GM12878 (cell line): ENCODE measurements around the gene ZNF227. TPM values are rescaled to one million over a fixed set of nuclear protein-coding genes. Genes with fewer than 3 reads are reported as not detected.

Source experiments
- ATAC-seq: fragments of 200-7000 bp; cut with Tn5 transposase; 3 replicates; pipeline ENCODE4 v1.9.1; 2020; ENCODE audit warnings: mild to moderate bottlenecking, moderate library complexity
- BruUV-seq: library from RNA; stranded (reverse); fragments of 400-500 nt; replicated peaks from 2 replicates; lab custom pipeline; 2021; lab: Mats Ljungman, UMichigan
- CTCF ChIA-PET: fragments of 300-600 bp; sonication (Branson Sonifier 250); formaldehyde crosslinking; extraction: SDS; loops from one replicate; lab custom pipeline; 2021; ENCODE audit warnings: inconsistent platforms; lab: Yijun Ruan, JAX
- POLR2A ChIA-PET: fragments of 350-600 bp; formaldehyde crosslinking; extraction: SDS; loops from one replicate; lab custom pipeline; 2021; ENCODE audit warnings: inconsistent platforms; lab: Charles Lee
- RAD21 ChIA-PET: fragments of 300-600 bp; sonication (Branson Sonifier 250); formaldehyde crosslinking; loops from one replicate; lab custom pipeline; 2023; ENCODE audit warnings: antibody characterized with exemption; ENCODE audit not compliant: unreplicated experiment; lab: Charles Lee
- SMC1A ChIA-PET: fragments of 300-600 bp; sonication (Branson Sonifier 250); formaldehyde crosslinking; loops from one replicate; lab custom pipeline; 2023; ENCODE audit not compliant: unreplicated experiment, uncharacterized antibody; lab: Charles Lee
- DNase-seq: peaks from one replicate; pipeline ENCODE4 v3.0.0-alpha.2; 2011; ENCODE audit warnings: low read depth, low spot score
- FAIRE-seq: peaks from 3 replicates; lab custom pipeline; 2011; peaks lifted over from hg19 to GRCh38; lab: Jason Lieb, UNC
- H2AFZ ChIP-seq: 2 replicates; pipeline ENCODE4 v1.6.0; 2011; ENCODE audit warnings: low read depth, low read length, control low read depth; ENCODE audit not compliant: control insufficient read depth
- H3K27ac ChIP-seq: 2 replicates; pipeline ENCODE4 v1.5.1; 2011; ENCODE audit warnings: control low read depth; ENCODE audit not compliant: control insufficient read depth, insufficient read depth
- H3K27me3 ChIP-seq, 2 experiments: replicated peaks in 1 of 2; 2 replicates each; pipeline versions ENCODE4 v1.6.0 to v1.6.1; 2011; ENCODE audit warnings: low read length in 1 of 2; ENCODE audit not compliant: control insufficient read depth in 2 of 2, insufficient read depth in 2 of 2
- H3K36me3 ChIP-seq, 2 experiments: 2 replicates each; pipeline ENCODE4 v1.5.1; 2011; ENCODE audit warnings: low read length in 1 of 2; ENCODE audit not compliant: control insufficient read depth in 2 of 2, insufficient read depth in 2 of 2
- H3K4me1 ChIP-seq: 2 replicates; pipeline ENCODE4 v1.6.1; 2011; ENCODE audit warnings: mild to moderate bottlenecking, low read length, moderate library complexity, mixed read lengths; ENCODE audit not compliant: control insufficient read depth, insufficient read depth
- H3K4me2 ChIP-seq: 2 replicates; pipeline ENCODE4 v1.6.0; 2011; ENCODE audit warnings: control low read depth; ENCODE audit not compliant: control insufficient read depth, insufficient read depth
- H3K4me3 ChIP-seq: fragments of 200-600 bp; sonication (generic); 2 replicates; pipeline ENCODE4 v1.5.1; 2016
- H3K79me2 ChIP-seq: 2 replicates; pipeline ENCODE4 v1.6.0; 2011; ENCODE audit warnings: low read length; ENCODE audit not compliant: control insufficient read depth, insufficient read depth
- H3K9ac ChIP-seq: 2 replicates; pipeline ENCODE4 v1.8.0; 2011; ENCODE audit warnings: low read length, control low read depth, mixed read lengths; ENCODE audit not compliant: control insufficient read depth, insufficient read depth
- H3K9me3 ChIP-seq: replicated peaks from 3 replicates; pipeline ENCODE4 v1.5.1; 2011; ENCODE audit warnings: mild to moderate bottlenecking, low read length; ENCODE audit not compliant: control insufficient read depth, insufficient read depth
- H4K20me1 ChIP-seq: 2 replicates; pipeline ENCODE4 v1.6.0; 2011; ENCODE audit not compliant: control insufficient read depth, insufficient read depth
- ASH2L ChIP-seq: fragments of 300-600, 200-600 bp; sonication (generic); IDR thresholded peaks from 2 replicates; pipeline ENCODE4 v1.6.1; 2017; ENCODE audit warnings: low read depth, mild to moderate bottlenecking, borderline replicate concordance
- ATF3 ChIP-seq: IDR thresholded peaks from 2 replicates; pipeline ENCODE4 v1.6.1; 2011; ENCODE audit warnings: low read depth, mild to moderate bottlenecking, low read length, moderate library complexity, borderline replicate concordance; ENCODE audit errors: extremely low read depth
- BACH1 ChIP-seq: fragments of 450-650 bp; IDR thresholded peaks from 2 replicates; pipeline ENCODE4 v1.6.1; 2017; ENCODE audit warnings: mild to moderate bottlenecking, borderline replicate concordance
- ESRRA ChIP-seq: IDR thresholded peaks from 2 replicates; pipeline ENCODE4 v1.6.1; 2012; ENCODE audit warnings: mild to moderate bottlenecking, low read length, improper control_type of control experiment
- FOS ChIP-seq: IDR thresholded peaks from 3 replicates; pipeline ENCODE4 v1.6.1; 2011; ENCODE audit warnings: borderline replicate concordance; ENCODE audit not compliant: insufficient read length; ENCODE audit errors: extremely low read depth
- FOXM1 ChIP-seq: IDR thresholded peaks from 2 replicates; pipeline ENCODE4 v1.6.1; 2012; ENCODE audit warnings: low read depth, mild to moderate bottlenecking, inconsistent platforms, low read length, moderate library complexity
- MEF2A ChIP-seq: IDR thresholded peaks from 2 replicates; pipeline ENCODE4 v1.6.1; 2011; ENCODE audit warnings: low read depth, mild to moderate bottlenecking, low read length, moderate library complexity; ENCODE audit not compliant: insufficient read depth
- NFYB ChIP-seq: IDR thresholded peaks from 2 replicates; pipeline ENCODE4 v1.6.1; 2011; ENCODE audit warnings: low read depth, mild to moderate bottlenecking, low read length, improper control_type of control experiment, moderate library complexity; ENCODE audit not compliant: insufficient read depth
- POU2F2 ChIP-seq: IDR thresholded peaks from 3 replicates; pipeline ENCODE4 v1.6.1; 2011; ENCODE audit warnings: low read depth, mild to moderate bottlenecking, low read length, borderline replicate concordance
- RAD21 ChIP-seq: IDR thresholded peaks from 2 replicates; pipeline ENCODE4 v1.6.1; 2011; ENCODE audit warnings: mild to moderate bottlenecking, low read depth, low read length, moderate library complexity; ENCODE audit not compliant: insufficient read depth
- RB1 ChIP-seq: fragments of 450-650 bp; formaldehyde crosslinking; IDR thresholded peaks from 2 replicates; pipeline ENCODE4 v1.6.1; 2017; ENCODE audit warnings: mild to moderate bottlenecking, borderline replicate concordance
- SP1 ChIP-seq: IDR thresholded peaks from one replicate; pipeline ENCODE4 v1.6.1; 2011; ENCODE audit warnings: low read depth, low read length
- SREBF1 ChIP-seq: IDR thresholded peaks from 2 replicates; pipeline ENCODE4 v1.6.1; 2012; ENCODE audit warnings: mild to moderate bottlenecking, low read length
- TCF3 ChIP-seq: IDR thresholded peaks from 2 replicates; pipeline ENCODE4 v1.6.1; 2012; ENCODE audit warnings: low read depth, mild to moderate bottlenecking, low read length, borderline replicate concordance; ENCODE audit not compliant: insufficient read depth
- YBX1 ChIP-seq: fragments of 450-650 bp; IDR thresholded peaks from 2 replicates; pipeline ENCODE4 v1.6.1; 2016; ENCODE audit warnings: antibody characterized with exemption
- ZZZ3 ChIP-seq: IDR thresholded peaks from 2 replicates; pipeline ENCODE4 v1.6.1; 2011; ENCODE audit warnings: low read depth; ENCODE audit not compliant: control insufficient read depth, insufficient read length
- WGBS: methylation state at CpG from one replicate; pipeline ENCODE4 v1.1.6; 2016; ENCODE audit warnings: low lambda C conversion rate; ENCODE audit not compliant: insufficient replicate concordance, insufficient coverage; ENCODE audit errors: missing lambda C conversion rate; 5-methylcytosine and 5-hydroxymethylcytosine counted together
- in situ Hi-C: fragments of 300-500 bp; cut with MboI; formaldehyde crosslinking; loops from 9 replicates; pipeline ENCODE4 v1.14.3; 2018; ENCODE audit warnings: mixed read lengths
- intact Hi-C: fragments of 100-400 bp; cut with micrococcal nuclease; formaldehyde crosslinking; loops from one replicate; pipeline ENCODE4 v1.14.2; 2022; ENCODE audit not compliant: unreplicated experiment
- polyA plus RNA-seq, 11 experiments: library from polyadenylated mRNA; depleted of rRNA in 4 of 11; unstranded in 6 of 11; stranded (reverse) in 5 of 11; fragments of >200 nt; fragmentation: Nextera tagmentation in 4 of 11; fragmentation: Illumina TruSeq in 1 of 11; extraction: Ambion mirVana in 4 of 11; extraction: Trizol in 1 of 11; gene quantifications; 1 replicate in 1 of 11; 2 replicates in 10 of 11; pipeline versions ENCODE4 v1.2.1 to v1.2.3, GENCODE V29; 2011 to 2016; ENCODE audit warnings: inconsistent platforms in 2 of 11, missing spikeins in 2 of 11, low read depth in 1 of 11
- total RNA-seq, 4 experiments: library from RNA; depleted of rRNA in 3 of 4; stranded (reverse); fragments of >200 nt in 3 of 4; fragmentation: Illumina TruSeq in 1 of 4; extraction: Trizol in 1 of 4; gene quantifications; 2 replicates each; pipeline versions ENCODE4 v1.2.1 to v1.2.3, GENCODE V29; 2013 to 2021

Gene ZNF227
- total and polyA plus RNA-seq, 10 of the 15 experiments (the other 5 are each of a cell fraction or from before 2014, with no cell fraction given), result 4.3 to 22.9 (median 13.0) TPM

GRCh38 chr19:44260695-44261446 is 48.5 kb downstream of the ZNF227 start:
- ChIA-PET SMC1A (no interaction called here), POLR2A (interaction anchor here (1.0 kb wide), 1 partner anchor 49 kb away, joined by 4 read pairs; the partner anchor contains the start of gene ZNF227), CTCF (interaction anchor here (2.0 kb wide), 1 partner anchor 43 kb away, joined by 7 read pairs; the partner anchor contains the start of gene ZNF235), RAD21 (no interaction called here)
- Histone ChIP-seq H3K27ac (no peak overlapping the region), H3K4me1 (no peaks in the 10 kb centered on the region), H3K4me3 (peak overlapping the region; percentile 72; the same call in 1 of the 2 replicates), H3K9me3 (no peaks in the 10 kb centered on the region; the same call in 1 of the 3 replicates), H3K79me2 (no peaks in the 10 kb centered on the region), H2AFZ (no peak overlapping the region), H4K20me1 (no peaks in the 10 kb centered on the region), H3K27me3 (no peaks in the 10 kb centered on the region), H3K9ac (no peak overlapping the region), H3K36me3 (no peaks in the 10 kb centered on the region), H3K4me2 (no peak overlapping the region)
- FAIRE-seq, result no peak
- TF ChIP-seq POU2F2 (no peak), FOXM1 (no peak), TCF3 (no peak), YBX1 (no peak), ASH2L (no peak), NFYB (no peak), FOS (no peak), BACH1 (no peak), RAD21 (no peak), ATF3 (no peak), ESRRA (no peak), SP1 (no peak), RB1 (no peak), ZZZ3 (no peak), MEF2A (no peak), SREBF1 (no peak)
- BruUV-seq, result no TSS peak
- ATAC-seq, result no peak
- WGBS, result 63% methylated on average over 6 of the region's 6 CpGs
- in situ Hi-C loops (no loop called here), intact Hi-C loops (loop anchor here (10.0 kb wide), 1 partner anchor 96 kb away; the partner anchor contains the start of gene ZNF226)
- DNase-seq, result no peak
